A673 (cell line): ENCODE results near the gene FAM170B. TPM values are rescaled to one million over a fixed set of nuclear protein-coding genes. Genes with fewer than 3 reads are reported as not detected.
A peak's percentile ranks its signal among the peaks of the same experiment; 100 is the strongest.

Experiments
- BruUV-seq: library from RNA; stranded (reverse); fragments of 400-500 nt; replicated peaks from 2 replicates; lab custom pipeline; 2021; lab: Mats Ljungman, UMichigan
- CTCF ChIA-PET: fragments of 300-600 bp; sonication (Branson Sonifier 250); formaldehyde crosslinking; loops from one replicate; lab custom pipeline; 2022; ENCODE audit warnings: antibody characterized with exemption; lab: Charles Lee
- POLR2A ChIA-PET: fragments of 300-600 bp; sonication (Branson Sonifier 250); formaldehyde crosslinking; loops from one replicate; lab custom pipeline; 2022; ENCODE audit warnings: antibody characterized with exemption; ENCODE audit not compliant: low non-redundant PET; lab: Charles Lee
- DNase-seq: peaks from one replicate; pipeline ENCODE4 v3.0.0-alpha.2; 2015; ENCODE audit warnings: low spot score
- H3K27ac ChIP-seq: fragments of 200-600 bp; sonication (generic); 2 replicates; pipeline ENCODE4 v1.5.1; 2016; ENCODE audit warnings: mixed run types, low read depth, mild to moderate bottlenecking, mixed read lengths, antibody characterized with exemption, low read length; ENCODE audit not compliant: poor library complexity, severe bottlenecking
- H3K27me3 ChIP-seq: fragments of 200-600 bp; sonication (generic); replicated peaks from 2 replicates; pipeline ENCODE4 v1.6.1; 2017; ENCODE audit warnings: mixed run types, low read depth, mild to moderate bottlenecking, mixed read lengths, antibody characterized with exemption, low read length; ENCODE audit not compliant: insufficient read depth, poor library complexity
- H3K36me3 ChIP-seq: fragments of 200-600 bp; sonication (generic); 2 replicates; pipeline ENCODE4 v1.6.1; 2016; ENCODE audit warnings: mixed run types, mild to moderate bottlenecking, mixed read lengths, antibody characterized with exemption, low read length; ENCODE audit not compliant: insufficient read depth, poor library complexity, severe bottlenecking
- H3K4me1 ChIP-seq: fragments of 200-600 bp; sonication (generic); 2 replicates; pipeline ENCODE4 v1.6.1; 2017; ENCODE audit warnings: mixed run types, mild to moderate bottlenecking, mixed read lengths, antibody characterized with exemption, low read length; ENCODE audit not compliant: insufficient read depth, poor library complexity, severe bottlenecking
- H3K4me3 ChIP-seq: fragments of 200-600 bp; sonication (generic); 2 replicates; pipeline ENCODE4 v1.5.1; 2016; ENCODE audit warnings: low read depth, mixed run types, mild to moderate bottlenecking, mixed read lengths, low read length; ENCODE audit not compliant: poor library complexity, severe bottlenecking
- H3K9me3 ChIP-seq: fragments of 200-600 bp; sonication (generic); 2 replicates; pipeline ENCODE4 v1.6.1; 2016; ENCODE audit warnings: mixed run types, low read depth, mild to moderate bottlenecking, mixed read lengths, antibody characterized with exemption, low read length; ENCODE audit not compliant: poor library complexity, severe bottlenecking
- EZH2 ChIP-seq: fragments of 200-600 bp; sonication (generic); IDR thresholded peaks from 2 replicates; pipeline ENCODE4 v1.6.1; 2017; ENCODE audit warnings: borderline replicate concordance, low read depth, mild to moderate bottlenecking, mixed read lengths, antibody characterized with exemption, low read length; ENCODE audit not compliant: poor library complexity, severe bottlenecking
- intact Hi-C: fragments of 100-400 bp; cut with micrococcal nuclease; formaldehyde crosslinking; loops from one replicate; pipeline ENCODE4 v1.10.0; 2022; ENCODE audit not compliant: unreplicated experiment
- total RNA-seq: library from RNA; stranded (reverse); gene quantifications from 2 replicates; pipeline ENCODE4 v1.2.3, GENCODE V29; 2021
- TF ChIP-seq, protein P1 (sequence below): fragments of 300-800, 200-600 bp; sonication (generic); conservative IDR thresholded peaks from 2 replicates; pipeline ENCODE4 v1.5.1; 2017; ENCODE audit warnings: low read depth, mild to moderate bottlenecking, antibody characterized with exemption, low read length, moderate library complexity, mixed read lengths

Gene FAM170B
- total RNA-seq, 1 experiment from 2014 or later = not detected

- H3K27ac ChIP-seq = no peak within 1 kb of the TSS
- TF ChIP-seq, protein P1, sequence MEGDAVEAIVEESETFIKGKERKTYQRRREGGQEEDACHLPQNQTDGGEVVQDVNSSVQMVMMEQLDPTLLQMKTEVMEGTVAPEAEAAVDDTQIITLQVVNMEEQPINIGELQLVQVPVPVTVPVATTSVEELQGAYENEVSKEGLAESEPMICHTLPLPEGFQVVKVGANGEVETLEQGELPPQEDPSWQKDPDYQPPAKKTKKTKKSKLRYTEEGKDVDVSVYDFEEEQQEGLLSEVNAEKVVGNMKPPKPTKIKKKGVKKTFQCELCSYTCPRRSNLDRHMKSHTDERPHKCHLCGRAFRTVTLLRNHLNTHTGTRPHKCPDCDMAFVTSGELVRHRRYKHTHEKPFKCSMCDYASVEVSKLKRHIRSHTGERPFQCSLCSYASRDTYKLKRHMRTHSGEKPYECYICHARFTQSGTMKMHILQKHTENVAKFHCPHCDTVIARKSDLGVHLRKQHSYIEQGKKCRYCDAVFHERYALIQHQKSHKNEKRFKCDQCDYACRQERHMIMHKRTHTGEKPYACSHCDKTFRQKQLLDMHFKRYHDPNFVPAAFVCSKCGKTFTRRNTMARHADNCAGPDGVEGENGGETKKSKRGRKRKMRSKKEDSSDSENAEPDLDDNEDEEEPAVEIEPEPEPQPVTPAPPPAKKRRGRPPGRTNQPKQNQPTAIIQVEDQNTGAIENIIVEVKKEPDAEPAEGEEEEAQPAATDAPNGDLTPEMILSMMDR = no peak
- TF ChIP-seq EZH2 = no peak
- no peaks in the 10 kb centered on the region for H3K4me1 ChIP-seq
- ChIA-PET POLR2A (no interaction called here), CTCF (no interaction called here)
- intact Hi-C loops = no loop called here
- H3K9me3 ChIP-seq = no peaks in the 10 kb centered on the region
- no TSS peak for BruUV-seq
- peak within 1 kb of the TSS; percentile 19 for H3K4me3 ChIP-seq
- peaks cover 48% of the 10 kb centered on the region for H3K27me3 ChIP-seq
- peak; percentile 10 for DNase-seq
- H3K36me3 ChIP-seq = no peaks in the 10 kb centered on the region
Measured at GRCh38 chr10:49115015-49115795, 18.6 kb downstream of the FAM170B start, which contains the start of gene VSTM4. TSS of gene VSTM4 (minus strand) at chr10:49115522. CDS start at chr10:49115485, 37 bp downstream.

DNA sequence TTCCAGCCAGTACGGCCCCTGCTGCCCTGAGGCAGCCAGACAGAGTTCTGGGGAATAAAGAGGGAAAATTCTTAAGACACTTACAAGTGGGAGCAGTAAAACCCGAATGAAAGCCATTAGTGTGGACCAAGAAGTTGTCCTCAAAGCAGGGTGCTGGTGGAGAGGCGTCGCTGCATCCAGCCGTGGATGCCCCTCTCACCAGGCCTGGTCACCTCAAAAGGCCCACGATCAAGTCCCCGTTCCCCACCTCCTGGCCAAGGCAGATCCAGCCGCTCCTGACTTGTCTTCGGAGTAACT lies 19.2 kb downstream of the FAM170B start:
- no peaks in the 10 kb centered on the region for H3K4me1 ChIP-seq
- ChIA-PET CTCF (no interaction called here), POLR2A (no interaction called here)
- TF ChIP-seq, protein P1 = no peak
- no peak for TF ChIP-seq EZH2
- H3K4me3 ChIP-seq = peak overlapping the region; percentile 19
- no peak for DNase-seq
- H3K27ac ChIP-seq = no peak overlapping the region
- intact Hi-C loops = no loop called here
- no peaks in the 10 kb centered on the region for H3K9me3 ChIP-seq
- no TSS peak for BruUV-seq
- H3K27me3 ChIP-seq = peaks cover 48% of the 10 kb centered on the region
- no peaks in the 10 kb centered on the region for H3K36me3 ChIP-seq

- ChIA-PET CTCF (no interaction called here), POLR2A (no interaction called here)
- no peaks in the 10 kb centered on the region for H3K4me1 ChIP-seq
- no peaks in the 10 kb centered on the region for H3K36me3 ChIP-seq
- no peak overlapping the region for H3K4me3 ChIP-seq
- H3K27ac ChIP-seq = no peak overlapping the region
- H3K9me3 ChIP-seq = no peaks in the 10 kb centered on the region
- no TSS peak for BruUV-seq
- TF ChIP-seq, protein P1 = no peak
- TF ChIP-seq EZH2 = no peak
- no peak for DNase-seq
- peaks cover 48% of the 10 kb centered on the region for H3K27me3 ChIP-seq
- intact Hi-C loops = no loop called here
Measured at GRCh38 chr10:49113741-49114141, 20.1 kb downstream of the FAM170B start.
